GM12891 (cell line): ENCODE data around the gene DCAF12L1.

ENCODE experiments used
- PAX5 ChIP-seq: IDR thresholded peaks from 2 replicates; pipeline ENCODE4 v1.6.1; 2011; ENCODE audit warnings: low read length, moderate library complexity, mild to moderate bottlenecking; ENCODE audit not compliant: insufficient read depth, severe bottlenecking
- POLR2A ChIP-seq: IDR thresholded peaks from 2 replicates; pipeline ENCODE4 v1.6.1; 2011; ENCODE audit warnings: low read depth, low read length, control low read depth
- POU2F2 ChIP-seq: IDR thresholded peaks from 2 replicates; pipeline ENCODE4 v1.6.1; 2011; ENCODE audit warnings: low read depth, mild to moderate bottlenecking, control low read depth, low read length, moderate library complexity
- SPI1 ChIP-seq: IDR thresholded peaks from 2 replicates; pipeline ENCODE4 v1.6.1; 2011; ENCODE audit warnings: low read depth, low read length, control low read depth
- TAF1 ChIP-seq: IDR thresholded peaks from 2 replicates; pipeline ENCODE4 v1.6.1; 2011; ENCODE audit warnings: low read depth, low read length, control low read depth

DNA sequence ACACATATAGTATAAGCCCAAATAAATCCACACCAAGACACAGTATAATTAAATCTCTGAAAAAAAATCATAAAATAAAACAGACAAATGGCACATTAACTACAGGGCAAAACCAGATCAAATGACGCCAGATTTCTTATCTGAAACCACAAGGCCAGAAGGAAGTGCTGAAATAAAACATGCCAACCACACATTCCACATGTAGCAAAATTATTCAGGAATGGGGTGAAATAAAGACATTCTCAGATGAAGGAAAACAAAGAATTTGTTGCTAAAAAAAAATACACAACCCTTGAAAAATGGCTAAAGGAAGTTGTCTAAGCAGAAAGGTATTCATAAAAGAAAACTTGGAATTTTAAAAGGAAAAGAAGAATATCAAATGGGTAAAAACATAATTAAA lies 4.5 kb upstream of the DCAF12L1 start:
- TF ChIP-seq TAF1, result no peak
- TF ChIP-seq SPI1, result no peak
- no peak for TF ChIP-seq POLR2A
- TF ChIP-seq POU2F2, result no peak
- no peak for TF ChIP-seq PAX5
